Panc1 (cell line): ENCODE results near the gene ADD1. TPM values are rescaled to one million over a fixed set of nuclear protein-coding genes. Genes with fewer than 3 reads are reported as not detected.

Source experiments
- ATAC-seq: fragments of 200-7000 bp; cut with Tn5 transposase; 2 replicates; pipeline ENCODE4 v1.9.1; 2020; ENCODE audit warnings: mild to moderate bottlenecking, moderate library complexity
- Bru-seq: library from RNA; stranded (reverse); fragments of 400-500 nt; gene quantifications from one replicate; lab custom pipeline; 2021; lab: Mats Ljungman, UMichigan
- BruChase-seq, 2 experiments: library from RNA; stranded (reverse); fragments of 400-500 nt; gene quantifications; one replicate each; lab custom pipeline; 2021; lab: Mats Ljungman, UMichigan
- BruUV-seq: library from RNA; stranded (reverse); fragments of 400-500 nt; replicated peaks from 2 replicates; lab custom pipeline; 2021; lab: Mats Ljungman, UMichigan
- CTCF ChIA-PET: fragments of 300-600 bp; sonication (Branson Sonifier 250); formaldehyde crosslinking; loops from one replicate; lab custom pipeline; 2022; ENCODE audit warnings: antibody characterized with exemption; lab: Charles Lee
- POLR2A ChIA-PET: fragments of 300-600 bp; sonication (Branson Sonifier 250); formaldehyde crosslinking; loops from one replicate; lab custom pipeline; 2022; ENCODE audit warnings: antibody characterized with exemption; lab: Charles Lee
- DNase-seq: peaks from one replicate; pipeline ENCODE4 v3.0.0-alpha.2; 2010; ENCODE audit warnings: low read depth, low spot score
- H3K27ac ChIP-seq: 2 replicates; pipeline ENCODE4 v1.5.1; 2011; ENCODE audit warnings: mild to moderate bottlenecking, low read length, inconsistent platforms
- H3K27me3 ChIP-seq: fragments of 200-500 bp; sonication (Bioruptor generic); 2 replicates; pipeline ENCODE4 v1.6.0; 2014; ENCODE audit warnings: low read length, inconsistent platforms; ENCODE audit not compliant: control insufficient read depth, insufficient read depth
- H3K36me3 ChIP-seq: fragments of 200-500 bp; sonication (Bioruptor generic); 2 replicates; pipeline ENCODE4 v1.5.1; 2014; ENCODE audit warnings: inconsistent platforms, mild to moderate bottlenecking, low read length, moderate library complexity; ENCODE audit not compliant: control insufficient read depth, insufficient read depth
- H3K4me1 ChIP-seq: 2 replicates; pipeline ENCODE4 v1.5.1; 2011; ENCODE audit warnings: inconsistent platforms, mild to moderate bottlenecking, low read length, moderate library complexity; ENCODE audit not compliant: control insufficient read depth, insufficient read depth
- H3K4me3 ChIP-seq, 2 experiments: 2 replicates each; pipeline ENCODE4 v1.5.1; 2011 to 2012; ENCODE audit warnings: low read depth in 2 of 2, low read length in 2 of 2, mild to moderate bottlenecking in 2 of 2, inconsistent platforms in 1 of 2, moderate library complexity in 1 of 2
- H3K9me3 ChIP-seq: fragments of 200-500 bp; sonication (Bioruptor generic); 2 replicates; pipeline ENCODE4 v1.5.1; 2014; ENCODE audit warnings: low read depth, mild to moderate bottlenecking, inconsistent platforms, low read length, moderate library complexity; ENCODE audit not compliant: control insufficient read depth, insufficient read depth
- CTCF ChIP-seq: fragments of 450-650 bp; IDR thresholded peaks from 2 replicates; pipeline ENCODE4 v1.5.1; 2017; ENCODE audit warnings: mild to moderate bottlenecking
- POLR2AphosphoS5 ChIP-seq: IDR thresholded peaks from 2 replicates; pipeline ENCODE4 v1.6.1; 2012; ENCODE audit warnings: mild to moderate bottlenecking, low read depth, low read length, moderate library complexity
- SIN3A ChIP-seq: IDR thresholded peaks from 2 replicates; pipeline ENCODE4 v1.6.1; 2012; ENCODE audit warnings: low read depth, mild to moderate bottlenecking, low read length, moderate library complexity, borderline replicate concordance; ENCODE audit not compliant: insufficient read depth
- TCF7L2 ChIP-seq: IDR thresholded peaks from 2 replicates; pipeline ENCODE4 v1.6.1; 2011; ENCODE audit warnings: mild to moderate bottlenecking, low read depth, low read length, inconsistent platforms
- in situ Hi-C: cut with HindIII; loops from 2 replicates; pipeline ENCODE4 v1.10.0; 2016; ENCODE audit warnings: low sequenced_read_pairs, low pct_unique_long_range_greater_than_20kb
- intact Hi-C: fragments of 100-400 bp; cut with micrococcal nuclease; formaldehyde crosslinking; loops from one replicate; pipeline ENCODE4 v1.10.0; 2022; ENCODE audit not compliant: unreplicated experiment
- long read RNA-seq: library from polyadenylated mRNA; unstranded; transcript quantifications from one replicate; pipeline ENCODE4 v2.0.0, GENCODE V29; 2021; ENCODE audit not compliant: unreplicated experiment
- polyA plus RNA-seq: library from polyadenylated mRNA; unstranded; fragments of >200 nt; gene quantifications from one replicate; pipeline ENCODE4 v1.2.1, GENCODE V29; 2012; ENCODE audit warnings: missing spikeins; ENCODE audit not compliant: insufficient read length
- total RNA-seq: library from RNA; stranded (reverse); gene quantifications from one replicate; pipeline ENCODE4 v1.2.1, GENCODE V29; 2021; ENCODE audit not compliant: unreplicated experiment
- TF ChIP-seq, protein P1 (sequence below), 2 experiments: IDR thresholded peaks; 2 replicates each; pipeline ENCODE4 v1.6.1; 2011 to 2012; ENCODE audit warnings: low read depth in 2 of 2, control low read depth in 1 of 2, low read length in 1 of 2, mild to moderate bottlenecking in 1 of 2, moderate library complexity in 1 of 2; ENCODE audit not compliant: insufficient read depth in 1 of 2

The ADD1 gene, protein sequence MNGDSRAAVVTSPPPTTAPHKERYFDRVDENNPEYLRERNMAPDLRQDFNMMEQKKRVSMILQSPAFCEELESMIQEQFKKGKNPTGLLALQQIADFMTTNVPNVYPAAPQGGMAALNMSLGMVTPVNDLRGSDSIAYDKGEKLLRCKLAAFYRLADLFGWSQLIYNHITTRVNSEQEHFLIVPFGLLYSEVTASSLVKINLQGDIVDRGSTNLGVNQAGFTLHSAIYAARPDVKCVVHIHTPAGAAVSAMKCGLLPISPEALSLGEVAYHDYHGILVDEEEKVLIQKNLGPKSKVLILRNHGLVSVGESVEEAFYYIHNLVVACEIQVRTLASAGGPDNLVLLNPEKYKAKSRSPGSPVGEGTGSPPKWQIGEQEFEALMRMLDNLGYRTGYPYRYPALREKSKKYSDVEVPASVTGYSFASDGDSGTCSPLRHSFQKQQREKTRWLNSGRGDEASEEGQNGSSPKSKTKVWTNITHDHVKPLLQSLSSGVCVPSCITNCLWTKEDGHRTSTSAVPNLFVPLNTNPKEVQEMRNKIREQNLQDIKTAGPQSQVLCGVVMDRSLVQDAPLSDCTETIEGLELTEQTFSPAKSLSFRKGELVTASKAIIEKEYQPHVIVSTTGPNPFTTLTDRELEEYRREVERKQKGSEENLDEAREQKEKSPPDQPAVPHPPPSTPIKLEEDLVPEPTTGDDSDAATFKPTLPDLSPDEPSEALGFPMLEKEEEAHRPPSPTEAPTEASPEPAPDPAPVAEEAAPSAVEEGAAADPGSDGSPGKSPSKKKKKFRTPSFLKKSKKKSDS
- total RNA-seq: 158 TPM
- polyA plus RNA-seq: 126 TPM
- Bru-seq, nascent RNA: percentile 81 among the genes with signal in this experiment
- percentile 80 among the genes with signal in this experiment for BruChase-seq, experiment 1, labeled RNA remaining after a 2-hour chase
- BruChase-seq, experiment 2, labeled RNA remaining after a 6-hour chase: percentile 86 among the genes with signal in this experiment
- long read RNA-seq, partial matches to known transcripts: 68 of 119 reads
- long read RNA-seq, other reads (novel, unspliced or antisense): 47 of 119 reads

GRCh38 chr4:2843263-2843940 lies at the start of gene ADD1:
Gene ADD1 (plus strand): TSS chr4:2843844. CDS start chr4:2875916, 32,072 bp downstream.
- Histone ChIP-seq H3K27ac (peak within 1 kb of the TSS; percentile 90), H3K4me1 (peaks cover 6% of the 10 kb centered on the region; the same call in 1 of the 2 replicates), H3K9me3 (no peaks in the 10 kb centered on the region), H3K27me3 (no peaks in the 10 kb centered on the region), H3K4me3 (peak within 1 kb of the TSS; percentile 75), H3K36me3 (no peaks in the 10 kb centered on the region; the same call in 1 of the 2 replicates)
- ChIA-PET POLR2A (no interaction called here), CTCF (interaction anchor here (0.6 kb wide), 1 partner anchor 114 kb away, joined by 4 read pairs; no protein-coding TSS in a partner anchor)
- intact Hi-C loops: no loop called here
- TF ChIP-seq SIN3A (0 out of 2 replicates have a peak, but pooled peaks have one; percentile 31), POLR2AphosphoS5 (peak; percentile 50; the same call in 1 of the 2 replicates), CTCF (no peak), TCF7L2 (no peak)
- TF ChIP-seq, protein P1, sequence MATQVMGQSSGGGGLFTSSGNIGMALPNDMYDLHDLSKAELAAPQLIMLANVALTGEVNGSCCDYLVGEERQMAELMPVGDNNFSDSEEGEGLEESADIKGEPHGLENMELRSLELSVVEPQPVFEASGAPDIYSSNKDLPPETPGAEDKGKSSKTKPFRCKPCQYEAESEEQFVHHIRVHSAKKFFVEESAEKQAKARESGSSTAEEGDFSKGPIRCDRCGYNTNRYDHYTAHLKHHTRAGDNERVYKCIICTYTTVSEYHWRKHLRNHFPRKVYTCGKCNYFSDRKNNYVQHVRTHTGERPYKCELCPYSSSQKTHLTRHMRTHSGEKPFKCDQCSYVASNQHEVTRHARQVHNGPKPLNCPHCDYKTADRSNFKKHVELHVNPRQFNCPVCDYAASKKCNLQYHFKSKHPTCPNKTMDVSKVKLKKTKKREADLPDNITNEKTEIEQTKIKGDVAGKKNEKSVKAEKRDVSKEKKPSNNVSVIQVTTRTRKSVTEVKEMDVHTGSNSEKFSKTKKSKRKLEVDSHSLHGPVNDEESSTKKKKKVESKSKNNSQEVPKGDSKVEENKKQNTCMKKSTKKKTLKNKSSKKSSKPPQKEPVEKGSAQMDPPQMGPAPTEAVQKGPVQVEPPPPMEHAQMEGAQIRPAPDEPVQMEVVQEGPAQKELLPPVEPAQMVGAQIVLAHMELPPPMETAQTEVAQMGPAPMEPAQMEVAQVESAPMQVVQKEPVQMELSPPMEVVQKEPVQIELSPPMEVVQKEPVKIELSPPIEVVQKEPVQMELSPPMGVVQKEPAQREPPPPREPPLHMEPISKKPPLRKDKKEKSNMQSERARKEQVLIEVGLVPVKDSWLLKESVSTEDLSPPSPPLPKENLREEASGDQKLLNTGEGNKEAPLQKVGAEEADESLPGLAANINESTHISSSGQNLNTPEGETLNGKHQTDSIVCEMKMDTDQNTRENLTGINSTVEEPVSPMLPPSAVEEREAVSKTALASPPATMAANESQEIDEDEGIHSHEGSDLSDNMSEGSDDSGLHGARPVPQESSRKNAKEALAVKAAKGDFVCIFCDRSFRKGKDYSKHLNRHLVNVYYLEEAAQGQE (IDR thresholded peaks at IDR 0.05; ENCODE audit: insufficient read depth in 1 of 2, low read depth in 2 of 2, low read length in 1 of 2): no peak
- ATAC-seq (peak; percentile 94), DNase-seq (peak; percentile 67)
- BruUV-seq: no TSS peak
- in situ Hi-C loops: no loop called here
